OCI-LY3 (cell line): Measurements from ENCODE around the gene CEP162.

Experiments used
- EZH2phosphoT487 ChIP-seq: fragments of 200-600 bp; shearing (Covaris generic); IDR thresholded peaks from 2 replicates; pipeline ENCODE4 v1.6.1; 2018; ENCODE audit warnings: antibody characterized with exemption, mixed run types, low read depth
- TF ChIP-seq, protein P1 (sequence below): fragments of 200-600, 300-600 bp; sonication (generic); IDR thresholded peaks from 2 replicates; pipeline ENCODE4 v1.5.1; 2014; ENCODE audit warnings: antibody characterized with exemption, low read length, low read depth

DNA sequence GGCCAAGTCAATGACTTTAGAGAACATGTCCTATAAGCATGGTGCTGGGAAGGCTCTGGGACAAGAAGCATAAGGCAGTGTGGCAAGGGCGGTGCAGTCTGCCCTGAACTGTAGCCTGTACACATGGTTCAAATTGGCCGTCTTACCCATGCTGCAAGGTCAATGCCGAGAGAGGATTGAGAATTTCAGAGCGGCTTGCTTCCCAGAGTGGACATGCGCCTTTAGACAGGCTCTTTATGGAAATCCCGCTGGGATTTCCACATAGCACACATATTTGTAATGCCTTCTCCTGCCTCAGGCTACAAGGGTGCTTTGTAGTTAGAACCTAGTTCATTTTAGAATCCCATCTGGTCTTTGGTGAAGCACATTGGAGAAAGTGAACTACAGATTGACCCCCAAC, 36.1 kb upstream of the CEP162 start:
- no peak for TF ChIP-seq EZH2phosphoT487
- TF ChIP-seq, protein P1, sequence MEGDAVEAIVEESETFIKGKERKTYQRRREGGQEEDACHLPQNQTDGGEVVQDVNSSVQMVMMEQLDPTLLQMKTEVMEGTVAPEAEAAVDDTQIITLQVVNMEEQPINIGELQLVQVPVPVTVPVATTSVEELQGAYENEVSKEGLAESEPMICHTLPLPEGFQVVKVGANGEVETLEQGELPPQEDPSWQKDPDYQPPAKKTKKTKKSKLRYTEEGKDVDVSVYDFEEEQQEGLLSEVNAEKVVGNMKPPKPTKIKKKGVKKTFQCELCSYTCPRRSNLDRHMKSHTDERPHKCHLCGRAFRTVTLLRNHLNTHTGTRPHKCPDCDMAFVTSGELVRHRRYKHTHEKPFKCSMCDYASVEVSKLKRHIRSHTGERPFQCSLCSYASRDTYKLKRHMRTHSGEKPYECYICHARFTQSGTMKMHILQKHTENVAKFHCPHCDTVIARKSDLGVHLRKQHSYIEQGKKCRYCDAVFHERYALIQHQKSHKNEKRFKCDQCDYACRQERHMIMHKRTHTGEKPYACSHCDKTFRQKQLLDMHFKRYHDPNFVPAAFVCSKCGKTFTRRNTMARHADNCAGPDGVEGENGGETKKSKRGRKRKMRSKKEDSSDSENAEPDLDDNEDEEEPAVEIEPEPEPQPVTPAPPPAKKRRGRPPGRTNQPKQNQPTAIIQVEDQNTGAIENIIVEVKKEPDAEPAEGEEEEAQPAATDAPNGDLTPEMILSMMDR: no peak
